ENCODE measurements around the gene MOSPD2. TPM values are rescaled to one million over a fixed set of nuclear protein-coding genes. Genes with fewer than 3 reads are reported as not detected.

MOSPD2 gene
- total RNA-seq, 1 donor from 2014 or later: 18.8 TPM

GRCh38 chrX:14883826-14884225 lies 10.6 kb downstream of the MOSPD2 start:
- Mint-ChIP-seq H3K9me3 (ENCODE audit: unreplicated experiment) (peaks cover 3% of the 10 kb centered on the region), H3K36me3 (ENCODE audit: unreplicated experiment) (peaks cover 2% of the 10 kb centered on the region), H3K27ac (ENCODE audit: unreplicated experiment) (no peak overlapping the region), H3K4me1 (ENCODE audit: unreplicated experiment) (no peaks in the 10 kb centered on the region), H3K27me3 (ENCODE audit: unreplicated experiment) (no peaks in the 10 kb centered on the region), H3K4me3 (ENCODE audit: unreplicated experiment) (no peak overlapping the region)
- TF ChIP-seq CTCF (IDR thresholded peaks at IDR 0.05): no peak
- DNase-seq (ENCODE audit: extremely low spot score, unreplicated experiment): no peak

GRCh38 chrX:14884714-14885113 lies 11.5 kb downstream of the MOSPD2 start:
- Mint-ChIP-seq H3K36me3 (ENCODE audit: unreplicated experiment) (peaks cover 2% of the 10 kb centered on the region), H3K27me3 (ENCODE audit: unreplicated experiment) (no peaks in the 10 kb centered on the region), H3K4me3 (ENCODE audit: unreplicated experiment) (no peak overlapping the region), H3K4me1 (ENCODE audit: unreplicated experiment) (no peaks in the 10 kb centered on the region), H3K9me3 (ENCODE audit: unreplicated experiment) (peaks cover 6% of the 10 kb centered on the region), H3K27ac (ENCODE audit: unreplicated experiment) (no peak overlapping the region)
- DNase-seq (ENCODE audit: extremely low spot score, unreplicated experiment): no peak
- TF ChIP-seq CTCF (IDR thresholded peaks at IDR 0.05): no peak

- Mint-ChIP-seq H3K9me3 (ENCODE audit: unreplicated experiment) (peaks cover 6% of the 10 kb centered on the region), H3K27me3 (ENCODE audit: unreplicated experiment) (no peaks in the 10 kb centered on the region), H3K36me3 (ENCODE audit: unreplicated experiment) (peaks cover 2% of the 10 kb centered on the region), H3K27ac (ENCODE audit: unreplicated experiment) (no peak overlapping the region), H3K4me1 (ENCODE audit: unreplicated experiment) (peaks cover 10% of the 10 kb centered on the region), H3K4me3 (ENCODE audit: unreplicated experiment) (no peak overlapping the region)
- no peak for TF ChIP-seq CTCF (IDR thresholded peaks at IDR 0.05)
- DNase-seq (ENCODE audit: extremely low spot score, unreplicated experiment): no peak
Observed at GRCh38 chrX:14886252-14886651, 13.0 kb downstream of the MOSPD2 start.

GRCh38 chrX:14896273-14896672 lies 23.1 kb downstream of the MOSPD2 start:
- no peak for DNase-seq (ENCODE audit: extremely low spot score, unreplicated experiment)
- peaks cover 5% of the 10 kb centered on the region for H3K4me1 Mint-ChIP-seq (ENCODE audit: unreplicated experiment)
- no peak overlapping the region for H3K27ac Mint-ChIP-seq (ENCODE audit: unreplicated experiment)

GRCh38 chrX:14897042-14897441 lies 23.8 kb downstream of the MOSPD2 start:
- no peak overlapping the region for H3K4me3 Mint-ChIP-seq (ENCODE audit: unreplicated experiment)
- peaks cover 7% of the 10 kb centered on the region for H3K4me1 Mint-ChIP-seq (ENCODE audit: unreplicated experiment)
- TF ChIP-seq CTCF (IDR thresholded peaks at IDR 0.05): no peak
- H3K9me3 Mint-ChIP-seq (ENCODE audit: unreplicated experiment): peaks cover 18% of the 10 kb centered on the region
- no peak for DNase-seq (ENCODE audit: extremely low spot score, unreplicated experiment)
- H3K36me3 Mint-ChIP-seq (ENCODE audit: unreplicated experiment): peaks cover 20% of the 10 kb centered on the region
- H3K27me3 Mint-ChIP-seq (ENCODE audit: unreplicated experiment): no peaks in the 10 kb centered on the region
- no peak overlapping the region for H3K27ac Mint-ChIP-seq (ENCODE audit: unreplicated experiment)

More at GRCh38 chrX:14896273-14896672, 23.1 kb downstream of the MOSPD2 start:
- TF ChIP-seq CTCF (IDR thresholded peaks at IDR 0.05): no peak
- H3K9me3 Mint-ChIP-seq (ENCODE audit: unreplicated experiment): peaks cover 19% of the 10 kb centered on the region
- H3K4me3 Mint-ChIP-seq (ENCODE audit: unreplicated experiment): no peak overlapping the region
- peaks cover 20% of the 10 kb centered on the region for H3K36me3 Mint-ChIP-seq (ENCODE audit: unreplicated experiment)
- no peaks in the 10 kb centered on the region for H3K27me3 Mint-ChIP-seq (ENCODE audit: unreplicated experiment)

Data from osteocyte (in vitro differentiated cells).